ENCODE data around the gene GAL3ST1. TPM values are rescaled to one million over a fixed set of nuclear protein-coding genes. Genes with fewer than 3 reads are reported as not detected.

GAL3ST1 gene
- total RNA-seq: 0.18 and 0.29 TPM in 2 replicates

GRCh38 chr22:30574095-30574981 lies at the start of gene GAL3ST1:
GAL3ST1 (minus strand) TSS chr22:30574665; CDS start chr22:30557392, 17,273 bp downstream.

GRCh38 chr22:30606455-30607299 lies 32.2 kb upstream of the GAL3ST1 start, which contains the start of gene TCN2:
TCN2 (plus strand) TSS chr22:30607174; CDS start chr22:30607332, 158 bp downstream.

DNA sequence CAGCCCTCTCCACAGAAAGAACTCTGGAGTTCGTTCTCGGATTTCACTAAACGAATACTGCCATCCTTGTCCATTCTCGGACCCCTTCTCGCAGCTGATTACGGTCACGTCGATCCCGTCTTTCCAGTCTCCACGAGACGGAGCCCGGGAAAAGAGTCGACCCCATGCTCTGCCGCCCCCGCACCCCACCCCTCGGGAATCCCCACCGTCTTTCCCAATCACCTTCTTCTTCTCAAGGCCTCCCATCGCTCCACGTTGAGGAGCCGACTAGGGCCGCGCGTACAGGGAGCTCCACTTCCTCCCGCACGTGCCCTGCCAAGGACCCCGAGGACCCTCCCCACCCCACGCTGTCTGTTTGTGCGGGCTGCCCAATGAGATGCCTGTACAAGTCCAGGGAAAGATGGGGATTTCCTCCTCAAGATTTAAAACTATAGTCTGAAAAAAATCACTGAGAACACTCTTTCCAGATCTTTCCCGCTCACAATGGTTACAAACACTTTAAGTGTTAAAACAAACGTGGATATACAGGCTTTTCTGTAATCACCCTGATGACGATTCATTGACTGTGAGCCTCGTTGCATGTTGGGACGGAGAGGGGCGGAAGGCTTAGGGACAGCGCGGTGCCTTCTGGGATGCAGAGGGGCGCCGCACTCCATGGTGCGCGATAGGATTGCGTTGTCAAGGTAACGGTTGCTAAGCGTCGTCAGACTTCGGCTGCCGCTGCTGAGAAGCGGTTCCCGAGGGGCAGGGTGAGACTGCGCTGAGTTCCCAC lies 17.3 kb upstream of the GAL3ST1 start, which contains the start of gene PES1:
PES1 (minus strand) TSS at position 323 of the 772 bp plus-strand sequence; CDS start at position 246, 77 bp downstream.

DNA sequence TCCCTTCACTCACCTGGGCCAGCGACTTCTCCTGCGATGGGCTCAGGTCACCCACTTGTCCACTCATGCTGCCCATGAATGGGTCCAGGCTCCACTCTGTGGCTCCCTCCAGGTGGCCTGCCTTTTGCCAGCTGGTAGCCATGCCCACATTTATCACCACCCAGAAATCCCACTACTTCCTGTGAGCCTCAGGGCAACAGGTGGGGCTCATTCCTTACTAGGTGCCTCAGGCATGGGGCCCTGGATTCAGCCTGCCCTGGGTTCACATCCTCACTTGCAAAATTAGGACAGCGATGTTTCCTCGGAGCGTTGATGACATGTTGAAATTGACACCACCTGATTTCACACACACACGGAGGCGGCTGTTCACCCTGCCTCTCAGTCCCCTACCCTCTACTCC lies 27.8 kb downstream of the GAL3ST1 start, which contains the start of gene SEC14L6:
SEC14L6 (minus strand) TSS at position 126 of the 400 bp plus-strand sequence; CDS start at position 67, 59 bp downstream.

Other genes starting within 250 kb of the GAL3ST1 start
- 25.9 and 30.3 TPM in 2 replicates for gene TBC1D10A, start 247.7 kb downstream of the GAL3ST1 start, total RNA-seq
- 19.3 and 41.3 TPM in 2 replicates for gene SF3A1, start 217.8 kb downstream of the GAL3ST1 start, total RNA-seq
- 6.3 and 8.3 TPM in 2 replicates for gene CCDC157, start 217.7 kb downstream of the GAL3ST1 start, total RNA-seq
- gene RNF215, start 187.3 kb downstream of the GAL3ST1 start, total RNA-seq: 17.9 and 26.5 TPM in 2 replicates
- gene SEC14L2, start 177.6 kb downstream of the GAL3ST1 start, total RNA-seq: 30.8 and 47.3 TPM in 2 replicates
- gene MTFP1, start 148.9 kb downstream of the GAL3ST1 start, total RNA-seq: 8.7 and 13.5 TPM in 2 replicates
- gene SEC14L3, start 102.6 kb downstream of the GAL3ST1 start, total RNA-seq: not detected in 2 replicates
- 0.58 TPM in 1 of 2 replicates, not detected in the other for gene SEC14L4, start 69.0 kb downstream of the GAL3ST1 start, total RNA-seq
- 0.35 TPM in 1 of 2 replicates, not detected in the other for gene SEC14L6, start 27.9 kb downstream of the GAL3ST1 start, total RNA-seq
- gene PES1, start 17.2 kb upstream of the GAL3ST1 start, total RNA-seq: 82.8 and 87.6 TPM in 2 replicates
- 29.4 and 32.6 TPM in 2 replicates for gene TCN2, start 32.5 kb upstream of the GAL3ST1 start, total RNA-seq
- gene SLC35E4, start 61.1 kb upstream of the GAL3ST1 start, total RNA-seq: 9.2 and 10.5 TPM in 2 replicates
- gene DUSP18, start 93.2 kb upstream of the GAL3ST1 start, total RNA-seq: 11.9 and 20.5 TPM in 2 replicates
- gene OSBP2, start 120.2 kb upstream of the GAL3ST1 start, total RNA-seq: under 0.01 TPM in 1 of 2 replicates, not detected in the other